Hematopoietic multipotent progenitor cell (in vitro differentiated cells): ENCODE results near the gene HECTD4. TPM values are rescaled to one million over a fixed set of nuclear protein-coding genes. Genes with fewer than 3 reads are reported as not detected.
"Not testable (repeated sequence)": the region's sequence is repeated elsewhere in the genome, so short reads cannot be mapped to it uniquely, and the experiment has no call there.

Experiments used
- DNase-seq, 3 donors: peaks; one replicate each; pipeline ENCODE4 v3.0.0-alpha.2; 2011 to 2015; ENCODE audit warnings: low read depth in 2 of 3, low spot score in 2 of 3
- total RNA-seq: library from RNA; depleted of rRNA; stranded (reverse); fragments of >200 nt; gene quantifications from one replicate; pipeline ENCODE4 v1.2.3, GENCODE V29; 2012

HECTD4 gene
- total RNA-seq, 1 donor: 39.0 TPM

- DNase-seq: no peak
Measured at GRCh38 chr12:112226768-112227167, 155.5 kb downstream of the HECTD4 start.

- DNase-seq: not testable (repeated sequence)
Measured at GRCh38 chr12:112220628-112221027, 161.6 kb downstream of the HECTD4 start.

- no peak for DNase-seq
Measured at GRCh38 chr12:112219195-112219594, 163.0 kb downstream of the HECTD4 start.

GRCh38 chr12:112218150-112218549 is 164.1 kb downstream of the HECTD4 start:
- DNase-seq: no peak

- DNase-seq: no peak
Measured at GRCh38 chr12:112217647-112218046, 164.6 kb downstream of the HECTD4 start.

GRCh38 chr12:112216223-112216622 is 166.0 kb downstream of the HECTD4 start:
- DNase-seq: no peak

- DNase-seq: no peak
Measured at GRCh38 chr12:112214064-112214463, 168.2 kb downstream of the HECTD4 start.

- DNase-seq: no peak
Measured at GRCh38 chr12:112208301-112208910, 173.8 kb downstream of the HECTD4 start.

- DNase-seq: no peak
Measured at GRCh38 chr12:112207397-112207924, 174.8 kb downstream of the HECTD4 start.

- no peak for DNase-seq
Measured at GRCh38 chr12:112206944-112207343, 175.3 kb downstream of the HECTD4 start.

GRCh38 chr12:112199136-112199535 is 183.1 kb downstream of the HECTD4 start:
- DNase-seq: no peak

- peak in 2 of 3 donors; percentile 51 to 75 for DNase-seq
Measured at GRCh38 chr12:112198120-112198733, 184.0 kb downstream of the HECTD4 start.

- no peak for DNase-seq
Measured at GRCh38 chr12:112196196-112196875, 185.9 kb downstream of the HECTD4 start.

- no peak for DNase-seq
Measured at GRCh38 chr12:112194601-112195247, 187.5 kb downstream of the HECTD4 start.

GRCh38 chr12:112192475-112192874 is 189.8 kb downstream of the HECTD4 start:
- DNase-seq: no peak

- DNase-seq: no peak
Measured at GRCh38 chr12:112191840-112192321, 190.3 kb downstream of the HECTD4 start.

GRCh38 chr12:112191201-112191600 is 191.0 kb downstream of the HECTD4 start:
- DNase-seq: no peak

- DNase-seq: no peak
Measured at GRCh38 chr12:112190231-112191025, 191.8 kb downstream of the HECTD4 start.

- DNase-seq: no peak
Measured at GRCh38 chr12:112188130-112188830, 194.0 kb downstream of the HECTD4 start.
